ENCODE results near the gene KIF6. TPM values are rescaled to one million over a fixed set of nuclear protein-coding genes. Genes with fewer than 3 reads are reported as not detected.

The KIF6 gene
- total RNA-seq, 1 donor from 2014 or later: 1.3 TPM

DNA sequence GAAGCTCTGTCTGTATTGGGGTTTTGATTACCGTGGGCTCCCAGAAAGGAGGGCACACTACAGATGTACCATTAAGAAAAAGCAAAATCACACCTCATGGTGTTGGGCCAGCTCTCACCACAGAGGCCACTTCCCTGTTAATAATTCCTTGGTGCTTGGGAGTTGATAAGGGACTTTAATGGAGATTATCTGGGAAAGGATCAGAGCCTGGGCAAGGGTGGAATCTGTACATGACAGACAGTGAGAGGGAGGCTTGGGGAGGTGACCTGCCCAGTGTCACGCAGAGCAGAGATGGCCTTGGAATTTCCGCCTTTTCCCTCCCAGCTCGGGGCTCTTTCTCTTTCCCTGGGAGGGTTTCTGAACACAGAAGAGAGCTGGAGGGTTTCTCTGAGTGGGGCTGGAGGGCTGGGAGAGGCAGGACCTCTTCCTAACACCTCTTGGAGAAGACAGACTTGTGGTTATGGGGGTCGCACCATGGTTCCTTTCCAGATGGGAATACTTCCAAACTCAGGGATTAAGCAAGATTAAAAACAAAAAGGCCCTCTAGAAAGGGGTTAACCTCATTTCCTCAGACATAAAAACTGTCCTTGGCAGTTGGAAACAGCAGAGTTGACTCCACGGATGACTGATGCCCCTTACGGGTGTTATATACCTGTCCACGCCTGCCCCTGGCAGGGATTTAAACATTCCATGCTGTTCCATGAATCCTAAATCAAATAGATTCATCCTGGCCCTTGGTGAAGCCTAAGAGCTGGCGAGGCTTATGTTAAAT lies 385.9 kb downstream of the KIF6 start:
- Mint-ChIP-seq H3K4me3 (ENCODE audit: unreplicated experiment) (no peak overlapping the region), H3K9me3 (ENCODE audit: unreplicated experiment) (no peaks in the 10 kb centered on the region), H3K36me3 (ENCODE audit: unreplicated experiment) (no peaks in the 10 kb centered on the region), H3K27ac (ENCODE audit: unreplicated experiment) (no peak overlapping the region), H3K4me1 (ENCODE audit: unreplicated experiment) (peaks cover 4% of the 10 kb centered on the region), H3K27me3 (ENCODE audit: unreplicated experiment) (peaks cover 21% of the 10 kb centered on the region)
- TF ChIP-seq, protein P1, sequence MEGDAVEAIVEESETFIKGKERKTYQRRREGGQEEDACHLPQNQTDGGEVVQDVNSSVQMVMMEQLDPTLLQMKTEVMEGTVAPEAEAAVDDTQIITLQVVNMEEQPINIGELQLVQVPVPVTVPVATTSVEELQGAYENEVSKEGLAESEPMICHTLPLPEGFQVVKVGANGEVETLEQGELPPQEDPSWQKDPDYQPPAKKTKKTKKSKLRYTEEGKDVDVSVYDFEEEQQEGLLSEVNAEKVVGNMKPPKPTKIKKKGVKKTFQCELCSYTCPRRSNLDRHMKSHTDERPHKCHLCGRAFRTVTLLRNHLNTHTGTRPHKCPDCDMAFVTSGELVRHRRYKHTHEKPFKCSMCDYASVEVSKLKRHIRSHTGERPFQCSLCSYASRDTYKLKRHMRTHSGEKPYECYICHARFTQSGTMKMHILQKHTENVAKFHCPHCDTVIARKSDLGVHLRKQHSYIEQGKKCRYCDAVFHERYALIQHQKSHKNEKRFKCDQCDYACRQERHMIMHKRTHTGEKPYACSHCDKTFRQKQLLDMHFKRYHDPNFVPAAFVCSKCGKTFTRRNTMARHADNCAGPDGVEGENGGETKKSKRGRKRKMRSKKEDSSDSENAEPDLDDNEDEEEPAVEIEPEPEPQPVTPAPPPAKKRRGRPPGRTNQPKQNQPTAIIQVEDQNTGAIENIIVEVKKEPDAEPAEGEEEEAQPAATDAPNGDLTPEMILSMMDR (IDR thresholded peaks at IDR 0.05): no peak
- DNase-seq (ENCODE audit: extremely low spot score, unreplicated experiment): no peak

GRCh38 chr6:39338397-39338796 lies 386.8 kb downstream of the KIF6 start:
- peaks cover 5% of the 10 kb centered on the region for H3K4me1 Mint-ChIP-seq (ENCODE audit: unreplicated experiment)
- H3K4me3 Mint-ChIP-seq (ENCODE audit: unreplicated experiment): no peak overlapping the region
- no peak for DNase-seq (ENCODE audit: extremely low spot score, unreplicated experiment)
- H3K27me3 Mint-ChIP-seq (ENCODE audit: unreplicated experiment): peaks cover 24% of the 10 kb centered on the region
- TF ChIP-seq, protein P1 (IDR thresholded peaks at IDR 0.05): no peak
- H3K9me3 Mint-ChIP-seq (ENCODE audit: unreplicated experiment): no peaks in the 10 kb centered on the region
- no peak overlapping the region for H3K27ac Mint-ChIP-seq (ENCODE audit: unreplicated experiment)
- no peaks in the 10 kb centered on the region for H3K36me3 Mint-ChIP-seq (ENCODE audit: unreplicated experiment)

- Mint-ChIP-seq H3K27ac (ENCODE audit: unreplicated experiment) (no peak overlapping the region), H3K9me3 (ENCODE audit: unreplicated experiment) (no peaks in the 10 kb centered on the region), H3K4me3 (ENCODE audit: unreplicated experiment) (no peak overlapping the region), H3K36me3 (ENCODE audit: unreplicated experiment) (no peaks in the 10 kb centered on the region), H3K27me3 (ENCODE audit: unreplicated experiment) (peaks cover 43% of the 10 kb centered on the region), H3K4me1 (ENCODE audit: unreplicated experiment) (peaks cover 5% of the 10 kb centered on the region)
- TF ChIP-seq, protein P1 (IDR thresholded peaks at IDR 0.05): no peak
- DNase-seq (ENCODE audit: extremely low spot score, unreplicated experiment): no peak
Observed at GRCh38 chr6:39335780-39336545, 389.2 kb downstream of the KIF6 start.

DNA sequence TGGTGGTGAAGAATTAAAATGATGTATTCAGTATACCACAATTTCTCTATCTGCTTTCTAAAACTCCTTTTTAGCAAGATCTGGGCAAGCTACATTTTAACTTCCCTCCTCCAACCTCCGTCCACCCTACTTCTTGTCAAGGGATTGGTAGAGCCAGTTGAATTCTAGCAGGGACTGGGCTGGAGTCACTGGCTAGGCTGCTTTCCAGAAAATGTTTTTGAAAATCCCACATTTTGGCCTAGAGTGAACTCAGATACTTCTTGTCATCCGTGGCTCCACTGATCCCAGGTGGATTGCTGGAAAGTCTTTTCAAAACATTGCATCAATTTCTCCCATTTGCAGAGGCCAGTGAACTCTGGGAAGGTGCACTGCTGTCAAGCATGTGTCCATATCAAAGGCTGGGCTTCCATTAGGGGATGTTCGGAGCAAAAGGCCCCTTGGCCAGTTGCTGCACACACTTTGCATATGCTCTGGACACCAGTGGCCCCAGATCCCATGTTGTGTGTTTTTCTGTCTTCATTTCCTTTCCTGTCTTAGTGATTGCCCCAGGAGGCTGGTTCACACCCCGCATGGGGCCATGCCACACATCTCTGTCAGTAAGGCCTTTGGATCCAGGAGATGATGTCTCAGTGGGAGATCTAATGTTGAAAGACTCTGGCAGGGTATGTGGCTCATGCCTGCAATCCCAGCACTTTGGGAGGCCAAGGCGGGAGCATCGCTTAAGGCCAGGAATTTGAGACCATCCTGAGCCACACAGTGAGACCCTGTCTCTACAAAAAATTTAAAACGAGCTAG lies 391.4 kb downstream of the KIF6 start:
- TF ChIP-seq, protein P1 (IDR thresholded peaks at IDR 0.05): no peak
- no peak overlapping the region for H3K4me3 Mint-ChIP-seq (ENCODE audit: unreplicated experiment)
- H3K9me3 Mint-ChIP-seq (ENCODE audit: unreplicated experiment): no peaks in the 10 kb centered on the region
- H3K27me3 Mint-ChIP-seq (ENCODE audit: unreplicated experiment): peaks cover 44% of the 10 kb centered on the region
- no peak overlapping the region for H3K27ac Mint-ChIP-seq (ENCODE audit: unreplicated experiment)
- H3K4me1 Mint-ChIP-seq (ENCODE audit: unreplicated experiment): peaks cover 3% of the 10 kb centered on the region
- H3K36me3 Mint-ChIP-seq (ENCODE audit: unreplicated experiment): no peaks in the 10 kb centered on the region
- no peak for DNase-seq (ENCODE audit: extremely low spot score, unreplicated experiment)

Measured in osteocyte (in vitro differentiated cells).